Suppressor macrophage treated with lipopolysaccharide for 4 hours (primary cell): ENCODE results near the gene DNASE1.
"Not testable (repeated sequence)": the region's sequence is repeated elsewhere in the genome, so short reads cannot be mapped to it uniquely, and the experiment has no call there.

Experiments
- DNase-seq: peaks from one replicate; pipeline ENCODE4 v3.0.0-alpha.2; 2020

Gene DNASE1

DNA sequence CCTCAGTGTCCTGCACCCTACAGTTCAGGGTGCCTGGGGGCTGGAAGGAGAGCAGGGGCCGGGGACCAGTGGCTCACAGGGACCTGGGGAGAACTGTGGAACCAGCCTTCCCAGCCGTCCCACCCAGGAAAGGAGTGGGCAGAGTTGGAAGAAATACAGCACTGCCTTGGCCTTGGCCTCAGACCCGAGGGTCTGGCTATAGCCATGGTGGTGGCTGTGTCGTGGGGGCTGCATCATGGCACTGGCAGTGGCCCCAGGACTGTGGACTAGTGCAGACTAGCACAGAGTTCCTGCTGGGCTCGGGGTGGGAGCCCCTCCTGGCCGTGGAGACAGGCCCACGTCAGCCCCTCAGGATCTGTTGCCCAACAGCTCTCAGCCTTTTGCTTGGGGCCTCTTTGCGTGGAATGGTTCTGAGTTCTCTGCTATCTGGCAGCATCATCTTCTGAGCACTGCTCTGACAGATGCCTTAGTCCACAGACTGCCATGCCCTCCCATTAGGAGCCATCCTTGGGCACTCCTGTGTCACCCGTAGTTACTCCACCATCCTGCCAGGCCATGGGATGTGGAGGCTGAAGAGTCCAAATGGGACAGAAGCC lies 12.6 kb upstream of the DNASE1 start:
- DNase-seq, result no peak

DNA sequence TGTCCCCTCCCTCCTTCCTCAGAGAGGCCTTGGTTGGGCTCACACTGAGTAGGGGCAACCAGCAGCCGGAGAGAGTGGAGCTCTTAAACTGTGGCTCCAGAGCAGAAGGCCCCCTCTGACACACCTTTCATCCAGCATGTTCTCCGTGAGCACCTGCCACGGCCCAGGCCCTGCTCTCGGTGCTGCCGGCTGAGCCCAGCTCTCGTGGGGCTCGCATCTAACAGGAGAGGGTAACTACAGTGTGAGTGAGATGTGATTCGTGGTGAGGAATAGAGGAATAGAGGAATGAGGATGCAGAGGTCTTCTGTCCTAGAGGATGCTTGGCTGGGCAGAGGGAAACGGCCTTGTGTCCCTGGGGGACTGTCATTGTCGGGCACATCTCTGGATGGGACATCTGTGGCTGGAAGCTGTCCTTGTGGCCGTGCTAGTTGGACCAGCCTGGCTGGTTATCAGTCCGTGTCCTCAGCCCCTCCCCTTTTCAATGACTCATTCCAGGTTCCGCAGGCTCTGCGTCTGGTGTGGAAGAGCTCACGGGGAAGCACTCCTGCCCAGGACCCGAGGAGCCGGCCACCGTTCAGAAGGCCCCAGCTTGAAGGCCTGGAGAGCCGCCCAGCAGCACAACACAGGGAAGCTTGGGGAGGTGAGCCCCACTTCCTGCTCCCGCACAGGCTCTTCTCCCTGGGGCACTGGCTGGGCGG lies 11.9 kb upstream of the DNASE1 start:
- DNase-seq, result no peak

DNA sequence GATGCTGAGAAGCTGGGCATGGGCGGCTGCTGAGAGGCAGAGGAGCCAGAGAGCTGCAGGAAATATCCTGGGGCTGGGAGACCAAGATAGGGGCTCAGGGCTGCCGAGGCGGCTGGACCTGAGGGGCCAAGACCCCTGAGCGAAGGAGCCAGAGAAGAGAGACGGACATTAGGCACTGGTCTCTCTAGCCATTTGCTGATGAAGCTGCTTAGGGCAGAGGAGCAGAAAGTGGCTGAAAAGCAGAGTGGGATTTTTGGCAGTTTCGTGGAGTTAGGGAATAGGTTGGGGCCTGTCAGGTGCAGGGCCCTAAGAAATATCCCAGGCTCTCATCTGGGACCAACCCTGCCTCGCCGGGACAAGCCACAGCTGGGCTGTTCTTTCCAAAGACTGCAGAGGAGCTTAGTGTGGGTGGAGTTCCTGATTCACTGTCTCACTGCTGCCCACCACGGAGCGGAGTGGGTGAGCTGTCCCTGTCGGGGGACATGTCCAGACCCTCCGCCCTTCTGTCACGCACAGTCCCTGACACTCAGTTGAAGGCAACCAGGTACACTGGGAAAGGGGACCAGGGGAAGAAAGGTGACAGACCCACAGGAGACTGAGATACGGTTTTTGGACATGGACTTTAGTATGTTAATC lies 11.3 kb upstream of the DNASE1 start:
- no peak for DNase-seq

DNA sequence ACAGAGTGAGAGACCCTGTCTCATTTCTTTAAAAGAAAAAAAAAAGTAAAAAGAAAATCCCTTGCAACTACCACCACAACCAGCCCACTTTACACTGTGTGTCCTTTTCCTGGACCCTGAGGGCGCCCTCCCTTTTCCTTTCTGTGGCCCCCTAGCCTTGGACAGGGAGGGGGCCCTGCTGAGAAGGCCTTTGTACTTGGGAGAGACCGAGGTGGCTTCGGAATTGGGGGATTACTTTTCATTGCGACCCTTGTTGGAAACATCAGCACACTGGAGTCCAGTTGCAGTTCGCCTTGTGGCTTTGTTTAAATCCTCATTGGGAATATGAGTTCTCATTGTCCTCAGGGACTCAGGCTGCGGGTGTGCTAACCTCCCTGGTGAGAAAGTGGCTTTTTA lies 9.4 kb upstream of the DNASE1 start:
- DNase-seq, result no peak

DNA sequence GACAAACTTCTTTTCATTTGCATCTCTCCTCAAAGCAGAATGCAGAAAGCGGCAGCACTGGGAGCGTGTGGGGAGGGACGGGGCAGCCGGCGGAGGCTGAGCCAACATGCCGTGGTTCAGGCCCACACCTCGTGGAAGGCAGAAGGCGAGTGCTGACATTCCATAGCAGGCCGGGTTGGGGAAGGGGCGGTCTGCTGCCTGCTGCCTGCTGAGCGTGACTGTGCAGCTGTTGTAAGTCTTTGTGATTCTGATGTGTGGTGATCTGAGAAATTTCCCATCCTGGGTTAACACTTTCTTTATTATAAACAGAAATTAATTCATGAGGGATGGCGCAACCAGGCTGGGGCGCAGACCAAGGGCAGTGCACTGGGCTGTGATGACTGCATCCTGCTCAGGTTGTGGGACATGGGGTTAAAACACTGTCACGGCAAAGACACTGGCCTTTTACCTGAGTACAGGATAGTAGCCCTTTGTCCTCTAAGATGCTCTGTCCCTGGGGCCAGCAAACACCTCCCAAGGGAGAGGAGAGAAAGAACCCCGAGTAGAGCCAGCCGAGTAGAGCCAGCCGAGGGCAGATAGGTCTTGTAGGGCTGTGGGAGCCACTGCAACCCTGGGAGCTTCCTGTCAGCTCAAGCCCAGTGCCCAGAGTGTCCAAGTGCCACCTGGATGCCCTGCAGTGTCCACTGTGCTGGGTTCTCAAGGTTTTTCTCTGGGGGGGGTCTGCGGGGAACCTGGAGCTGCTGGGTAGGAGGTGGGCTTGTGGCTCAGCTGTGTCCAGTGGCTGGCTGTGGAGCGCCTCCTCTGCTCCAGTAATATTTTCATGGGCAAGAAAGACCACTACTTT lies 8.8 kb upstream of the DNASE1 start:
- DNase-seq, result no peak

DNA sequence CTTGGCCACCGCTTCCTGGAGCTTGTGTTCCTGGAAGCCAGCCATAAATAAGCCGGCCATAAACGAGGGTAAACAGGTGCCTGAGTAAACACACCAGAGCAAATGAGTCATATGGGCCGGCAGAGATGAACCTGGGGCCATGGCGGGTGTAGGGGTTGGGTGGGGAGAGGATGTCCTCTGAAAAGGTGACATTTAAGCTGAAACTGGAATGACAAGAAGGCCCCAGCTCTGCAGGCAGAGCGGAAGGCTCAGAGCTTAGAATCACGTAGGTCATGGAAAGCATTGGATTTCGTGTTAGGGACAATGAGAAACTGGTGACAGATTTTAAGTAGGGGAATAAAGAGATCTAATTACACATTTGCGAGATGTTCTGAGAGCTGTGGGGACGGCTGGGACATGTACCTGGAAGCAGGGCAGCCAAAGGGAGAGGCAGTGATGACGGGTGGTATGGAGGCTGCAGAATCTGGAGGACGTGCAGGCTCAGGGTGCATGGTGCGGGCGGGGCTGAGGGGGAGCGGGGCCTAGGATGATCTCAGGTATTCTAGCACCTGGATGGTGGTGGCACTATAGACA lies 8.1 kb upstream of the DNASE1 start:
- no peak for DNase-seq

DNA sequence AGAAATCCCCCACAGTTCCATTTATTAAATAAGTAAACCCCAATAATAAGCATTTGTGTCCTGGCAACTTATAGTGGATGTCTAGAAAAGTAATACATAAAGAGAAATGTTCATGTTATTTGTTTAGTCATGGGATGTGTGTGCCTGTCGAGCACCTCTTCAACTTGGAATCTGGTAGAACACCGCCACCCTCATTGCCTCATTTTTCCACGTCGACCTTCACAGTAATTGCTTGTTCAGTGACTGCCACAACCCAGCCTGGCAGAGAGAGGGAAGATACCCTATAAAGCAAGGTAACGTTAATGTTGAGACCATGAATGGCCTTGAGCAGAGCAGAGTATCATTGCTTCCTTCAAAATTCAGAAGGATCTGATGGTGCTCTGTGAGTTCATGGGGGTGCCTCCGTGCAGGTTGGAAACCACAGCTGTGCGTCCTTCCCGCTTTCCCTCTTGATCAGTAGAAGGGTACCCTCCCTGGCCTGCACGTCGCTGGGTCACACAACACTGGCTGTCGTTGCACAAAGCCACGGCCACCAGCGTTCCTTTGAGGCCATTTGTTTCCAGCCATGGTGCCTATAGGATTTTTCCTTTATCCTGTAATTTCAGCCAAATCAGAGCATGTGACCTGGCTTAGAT lies 3.7 kb upstream of the DNASE1 start:
- DNase-seq, result no peak

DNA sequence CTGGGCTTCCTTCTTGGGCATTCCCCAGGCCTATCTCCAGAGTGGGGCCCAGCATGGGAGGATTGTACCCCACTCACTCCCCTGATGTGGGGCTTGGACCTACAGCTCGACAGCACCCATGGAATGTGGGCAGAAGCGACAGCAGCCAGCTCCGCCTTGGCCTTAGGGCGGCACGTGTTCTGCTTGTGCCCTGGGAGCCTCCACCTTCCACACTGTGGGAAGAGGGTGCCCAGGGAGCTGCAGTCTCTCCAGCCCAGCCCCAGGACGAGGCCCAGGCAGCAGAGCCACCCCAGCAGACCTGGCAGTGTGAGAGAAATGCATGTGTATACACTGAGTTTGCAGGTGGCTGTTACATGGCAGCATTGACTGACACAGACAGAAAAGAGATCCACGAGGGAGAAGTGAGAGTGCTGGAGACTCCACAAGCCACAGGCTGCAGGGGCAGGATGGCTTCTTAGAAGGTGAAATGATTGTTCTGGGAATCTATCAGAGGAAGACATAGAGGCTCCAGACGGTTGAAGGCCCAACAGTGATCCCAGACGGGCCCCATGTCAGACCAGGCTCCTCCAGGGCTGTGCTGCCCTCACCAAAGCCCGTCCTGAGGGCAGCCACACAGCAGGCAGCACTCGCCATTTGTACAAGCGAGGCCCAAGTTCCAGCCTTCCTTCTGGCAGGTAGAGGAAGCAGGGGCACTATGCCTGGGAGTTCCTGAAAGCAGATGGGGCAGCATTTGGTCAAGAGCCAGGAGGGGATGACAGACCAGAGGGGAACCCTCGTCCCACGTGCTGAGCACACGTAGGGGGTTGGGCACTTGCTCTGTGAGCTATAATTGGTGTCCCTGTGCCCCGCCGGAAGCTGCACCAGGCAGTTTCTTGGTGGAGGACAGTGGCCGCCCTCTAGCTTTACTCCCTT lies 2.8 kb upstream of the DNASE1 start:
- DNase-seq, result no peak

DNA sequence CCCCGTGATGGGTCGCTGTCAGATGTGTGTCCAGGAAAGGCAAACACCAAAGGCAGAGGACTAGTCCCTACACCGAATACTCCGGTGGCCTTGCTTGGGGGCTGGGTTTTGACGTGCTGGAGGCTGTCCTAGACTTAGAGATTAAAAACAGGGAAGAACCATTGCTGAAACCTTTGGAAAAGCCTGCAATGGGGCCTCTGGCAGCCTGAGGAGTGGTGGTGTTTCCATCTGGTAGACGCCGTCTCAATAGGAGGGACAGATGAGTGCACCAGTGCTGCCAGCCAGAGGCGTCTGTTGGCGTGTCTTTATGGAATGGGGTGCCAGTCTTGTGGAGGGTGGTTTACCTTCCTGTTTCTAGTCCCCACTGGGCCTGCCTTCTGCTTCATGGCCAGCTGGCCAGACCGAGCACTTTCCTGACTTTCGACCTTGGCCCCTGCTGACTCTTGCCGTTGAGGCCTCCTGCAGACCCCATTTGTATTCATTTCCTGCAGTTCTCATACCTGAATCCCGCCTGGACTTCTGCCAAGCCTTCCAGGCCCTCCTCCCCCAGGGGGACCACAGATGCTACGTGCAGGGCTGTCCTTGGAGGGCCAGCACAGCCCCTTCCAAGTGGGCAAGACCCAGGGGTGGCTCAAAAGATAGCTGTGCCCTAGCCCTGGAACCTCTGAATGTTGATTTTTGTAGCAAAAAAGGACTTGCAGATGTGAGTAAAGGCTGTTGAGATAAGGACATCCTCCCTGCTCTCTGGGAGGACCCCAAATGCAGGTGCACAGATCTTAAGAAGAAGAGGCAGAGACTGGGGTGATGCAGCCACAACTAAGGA lies 1.9 kb upstream of the DNASE1 start:
- no peak for DNase-seq

DNA sequence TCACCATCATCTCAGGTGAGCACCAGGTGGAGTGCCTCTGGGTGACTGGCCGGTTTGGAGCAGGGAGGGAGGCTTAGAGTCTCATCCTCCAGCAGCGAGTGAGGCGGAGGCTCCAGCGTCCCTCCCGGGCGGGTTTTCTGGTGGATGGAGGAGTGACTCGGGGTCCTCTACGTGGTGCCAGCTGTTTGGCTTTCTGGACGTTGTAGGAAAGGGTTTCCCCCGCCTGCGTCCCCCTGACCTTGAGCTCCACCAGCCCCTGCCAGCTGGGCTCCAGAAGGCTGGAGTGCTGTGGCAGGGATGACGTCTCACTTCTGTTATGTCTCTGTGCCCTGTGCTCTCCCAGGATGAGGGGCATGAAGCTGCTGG lies 522 bp downstream of the DNASE1 start:
- DNase-seq, result no peak

DNA sequence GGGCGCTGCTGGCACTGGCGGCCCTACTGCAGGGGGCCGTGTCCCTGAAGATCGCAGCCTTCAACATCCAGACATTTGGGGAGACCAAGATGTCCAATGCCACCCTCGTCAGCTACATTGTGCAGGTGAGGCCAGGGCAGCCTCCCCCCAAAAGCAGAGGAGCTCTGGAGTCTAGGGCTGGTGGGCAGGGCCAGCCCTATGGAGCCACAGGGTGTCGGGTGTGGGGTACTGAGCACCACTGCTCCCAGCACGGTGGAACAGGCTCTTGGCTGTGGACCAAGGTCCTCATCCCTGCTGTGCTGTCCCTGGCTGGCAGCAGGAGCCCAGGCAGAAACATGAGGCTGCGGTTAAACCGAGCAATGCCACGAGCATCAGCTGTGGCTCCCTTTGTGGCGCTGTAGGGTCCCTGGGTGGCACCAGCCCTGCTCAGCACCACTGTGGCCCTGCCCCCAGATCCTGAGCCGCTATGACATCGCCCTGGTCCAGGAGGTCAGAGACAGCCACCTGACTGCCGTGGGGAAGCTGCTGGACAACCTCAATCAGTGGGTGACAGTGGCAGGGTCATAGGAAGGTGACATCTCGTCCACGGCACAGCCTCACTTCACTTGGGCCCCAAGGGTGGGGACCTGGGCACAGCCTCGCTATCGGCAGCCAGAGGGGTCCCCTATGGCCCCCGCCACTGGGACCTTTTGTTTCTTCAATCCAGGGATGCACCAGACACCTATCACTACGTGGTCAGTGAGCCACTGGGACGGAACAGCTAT lies 1.1 kb downstream of the DNASE1 start:
- DNase-seq, result no peak

DNA sequence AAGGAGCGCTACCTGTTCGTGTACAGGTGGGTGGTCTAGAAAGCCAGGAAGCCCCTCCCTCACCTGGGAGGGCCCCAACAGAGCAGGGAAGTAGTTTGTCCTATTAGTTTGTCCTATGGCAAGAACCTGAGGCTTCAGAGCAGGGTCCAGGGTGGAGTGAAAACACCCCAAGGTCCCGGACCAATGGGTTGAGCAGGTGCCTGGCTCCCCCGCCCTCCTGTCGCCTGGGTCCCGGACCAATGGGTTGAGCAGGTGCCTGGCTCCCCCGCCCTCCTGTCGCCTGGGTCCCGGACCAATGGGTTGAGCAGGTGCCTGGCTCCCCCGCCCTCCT lies 1.6 kb downstream of the DNASE1 start:
- DNase-seq, result not testable (repeated sequence)

DNA sequence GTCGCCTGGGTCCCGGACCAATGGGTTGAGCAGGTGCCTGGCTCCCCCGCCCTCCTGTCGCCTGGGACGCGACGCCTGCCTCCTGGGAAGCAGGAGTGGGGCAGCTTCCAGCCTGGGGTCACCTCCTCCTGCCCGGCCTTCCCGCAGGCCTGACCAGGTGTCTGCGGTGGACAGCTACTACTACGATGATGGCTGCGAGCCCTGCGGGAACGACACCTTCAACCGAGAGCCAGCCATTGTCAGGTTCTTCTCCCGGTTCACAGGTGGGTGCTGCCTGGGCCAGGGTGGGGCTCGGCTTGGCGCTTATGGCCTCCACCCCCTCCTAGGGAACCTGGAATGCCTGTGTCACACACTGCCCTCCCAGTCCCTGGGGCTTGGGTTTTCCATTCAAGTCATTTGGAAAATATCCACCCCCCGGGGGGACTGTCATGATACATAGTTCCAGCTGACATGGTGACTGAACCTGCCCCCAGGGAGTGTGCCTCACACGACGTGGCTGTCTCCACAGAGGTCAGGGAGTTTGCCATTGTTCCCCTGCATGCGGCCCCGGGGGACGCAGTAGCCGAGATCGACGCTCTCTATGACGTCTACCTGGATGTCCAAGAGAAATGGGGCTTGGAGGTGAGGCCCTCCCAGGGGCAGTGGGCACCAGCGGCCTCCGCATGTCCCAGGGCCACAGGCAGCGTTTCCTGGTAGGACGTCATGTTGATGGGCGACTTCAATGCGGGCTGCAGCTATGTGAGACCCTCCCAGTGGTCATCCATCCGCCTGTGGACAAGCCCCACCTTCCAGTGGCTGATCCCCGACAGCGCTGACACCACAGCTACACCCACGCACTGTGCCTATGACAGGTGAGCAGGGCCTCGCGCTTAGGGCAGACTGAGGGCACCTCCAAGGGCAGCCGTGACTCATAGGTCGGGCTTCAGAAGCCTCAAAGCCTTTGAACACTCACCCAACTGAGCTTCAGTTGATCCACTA lies 2.3 kb downstream of the DNASE1 start:
- DNase-seq, result no peak

DNA sequence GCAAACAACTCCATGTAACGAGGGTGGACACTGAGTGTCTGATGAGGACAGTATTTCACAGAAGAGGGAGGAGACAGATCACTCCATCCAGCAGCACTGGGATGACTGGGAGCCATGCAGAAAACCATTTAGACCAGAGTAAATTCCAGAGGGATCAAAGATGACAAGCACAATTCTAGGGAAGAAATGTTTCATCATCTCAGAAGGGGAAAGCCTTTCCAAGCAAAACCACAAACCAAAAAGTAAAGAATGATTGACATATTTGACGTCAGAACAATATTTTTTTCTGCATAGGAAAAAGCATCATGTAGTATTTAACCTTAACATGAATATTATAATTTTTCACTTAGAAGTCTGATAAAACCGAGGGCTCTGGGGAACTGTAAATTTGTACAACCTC lies 4.8 kb downstream of the DNASE1 start:
- no peak for DNase-seq

DNA sequence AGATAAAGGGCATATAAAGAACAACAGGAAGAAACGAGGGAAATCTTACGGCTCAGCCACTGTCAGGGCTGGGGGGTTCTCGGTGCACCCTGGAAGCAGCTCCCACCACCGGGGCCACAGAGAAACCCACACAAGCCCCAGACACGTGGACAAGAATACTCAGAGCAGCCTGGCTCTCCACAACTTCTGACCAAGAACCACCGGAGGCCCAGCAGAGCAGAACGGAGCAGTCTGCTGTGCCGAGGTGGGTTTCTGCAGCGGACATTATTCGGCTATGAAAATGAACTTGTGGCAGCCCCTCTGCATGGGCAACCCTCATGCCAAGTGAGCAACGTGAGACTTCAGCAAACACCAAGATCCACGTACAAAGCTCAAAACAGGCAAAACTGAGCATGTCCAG lies 6.8 kb downstream of the DNASE1 start:
- DNase-seq, result no peak

DNA sequence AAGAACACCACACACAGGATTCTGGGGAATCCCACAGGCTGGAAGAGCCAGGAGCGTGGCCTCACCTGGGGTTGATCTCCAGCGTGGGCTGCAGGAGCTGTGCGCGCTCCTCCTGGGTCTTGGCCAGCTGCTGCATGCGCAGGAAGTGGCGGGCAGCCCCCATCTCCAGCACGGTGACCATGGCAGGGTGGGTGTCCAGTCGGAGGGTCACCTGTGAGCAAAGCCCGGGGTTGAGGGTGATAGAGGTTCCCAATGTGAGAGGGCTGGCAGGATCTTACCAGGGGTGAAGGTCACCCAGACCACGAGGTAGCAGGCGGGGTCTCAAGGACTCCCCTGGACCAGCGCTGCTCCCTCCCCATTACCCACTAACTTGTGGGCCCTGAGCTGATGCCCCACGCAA lies 7.4 kb downstream of the DNASE1 start:
- no peak for DNase-seq

DNA sequence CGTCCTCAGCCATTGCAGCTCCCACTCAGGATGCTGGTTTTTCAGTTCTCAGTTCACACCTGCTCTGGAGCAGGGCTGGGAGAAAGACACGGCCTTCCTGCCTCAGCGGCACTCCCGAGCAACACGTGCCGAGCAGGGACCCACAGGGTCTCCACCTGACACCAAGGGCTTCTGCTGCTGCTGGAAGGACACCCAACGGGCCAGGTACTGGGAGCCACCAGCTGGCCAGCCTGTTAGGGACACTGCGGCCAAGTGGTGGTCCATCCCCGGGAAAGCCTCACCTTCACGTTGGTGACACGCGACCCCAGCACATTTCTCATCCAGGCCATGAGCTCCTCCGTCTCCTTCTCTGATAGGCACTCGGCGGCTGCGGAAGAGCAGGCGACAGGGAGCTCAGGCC lies 8.1 kb downstream of the DNASE1 start:
- DNase-seq, result no peak

DNA sequence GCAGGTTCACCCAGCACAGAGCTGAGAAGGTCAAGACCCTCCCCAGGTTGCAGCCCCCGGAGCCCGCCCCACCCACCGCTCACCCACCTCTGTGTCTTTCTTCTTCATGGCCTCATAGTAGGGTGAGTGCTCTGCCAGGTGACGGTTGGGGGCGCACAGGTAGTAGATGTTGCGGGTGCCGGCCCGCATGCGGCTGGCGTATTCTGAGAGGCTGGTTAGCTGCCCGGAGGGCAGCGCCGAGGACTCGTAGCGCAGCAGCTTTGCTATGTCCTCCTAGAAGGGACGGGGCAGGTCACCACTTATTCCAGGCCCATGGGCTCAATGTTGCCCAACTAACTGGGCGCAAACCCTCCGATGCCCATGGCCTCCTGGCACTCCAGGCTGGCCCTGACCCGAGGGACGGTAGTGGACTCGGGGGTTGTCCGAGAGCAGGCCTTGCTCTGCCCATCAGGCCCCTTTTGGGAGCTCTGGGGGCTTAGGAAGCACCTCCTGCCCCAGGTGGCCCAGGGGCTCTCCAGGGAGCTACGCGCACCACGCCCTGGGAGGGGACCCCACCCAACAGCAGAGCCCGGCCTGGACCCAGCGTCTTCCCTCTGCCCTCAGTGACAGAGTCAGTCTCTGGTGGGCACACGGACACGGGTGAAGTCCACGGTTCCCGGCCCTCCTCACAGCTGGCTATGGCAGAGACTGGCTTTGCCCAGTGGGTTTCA lies 9.9 kb downstream of the DNASE1 start:
- DNase-seq, result no peak
